Keratinocyte (primary cell): ENCODE data around the gene NR6A1. TPM values are rescaled to one million over a fixed set of nuclear protein-coding genes. Genes with fewer than 3 reads are reported as not detected.

Experiments used
- DNase-seq: peaks from one replicate; pipeline ENCODE4 v3.0.0-alpha.2; 2011; ENCODE audit warnings: low read depth, missing footprints, low spot score
- FAIRE-seq: peaks from 2 replicates; lab custom pipeline; 2011; peaks lifted over from hg19 to GRCh38; lab: Jason Lieb, UNC
- H2AFZ ChIP-seq: 2 replicates; pipeline ENCODE4 v1.6.0; 2012; ENCODE audit warnings: low read length, control low read depth, inconsistent platforms; ENCODE audit not compliant: control insufficient read depth
- H3K27ac ChIP-seq: 2 replicates; pipeline ENCODE4 v1.5.1; 2011; ENCODE audit warnings: low read length; ENCODE audit not compliant: control insufficient read depth, insufficient read depth
- H3K27me3 ChIP-seq: 3 replicates; pipeline ENCODE4 v1.6.0; 2011; ENCODE audit warnings: low read length; ENCODE audit not compliant: control insufficient read depth, insufficient read depth; ENCODE audit errors: extremely low read depth
- H3K36me3 ChIP-seq, 2 experiments: 2 replicates in 1 of 2; 3 replicates in 1 of 2; pipeline ENCODE4 v1.5.1; 2011; ENCODE audit warnings: low read length in 2 of 2, mild to moderate bottlenecking in 1 of 2; ENCODE audit not compliant: control insufficient read depth in 2 of 2, insufficient read depth in 2 of 2; ENCODE audit errors: extremely low read depth in 1 of 2
- H3K4me1 ChIP-seq: 3 replicates; pipeline ENCODE4 v1.5.1; 2011; ENCODE audit warnings: low read length; ENCODE audit not compliant: control insufficient read depth, insufficient read depth; ENCODE audit errors: extremely low read depth
- H3K4me2 ChIP-seq: 3 replicates; pipeline ENCODE4 v1.6.0; 2011; ENCODE audit warnings: low read depth, low read length; ENCODE audit not compliant: control insufficient read depth, insufficient read depth; ENCODE audit errors: extremely low read depth
- H3K4me3 ChIP-seq, 3 experiments: fragments of 200-600 bp in 1 of 3; sonication (generic) in 1 of 3; 2 replicates in 2 of 3; 3 replicates in 1 of 3; pipeline ENCODE4 v1.5.1; 2011 to 2016; ENCODE audit warnings: low read length in 3 of 3, mild to moderate bottlenecking in 3 of 3, control low read depth in 2 of 3, inconsistent platforms in 1 of 3, low read depth in 1 of 3, mixed read lengths in 1 of 3, mixed run types in 1 of 3, moderate library complexity in 1 of 3; ENCODE audit not compliant: control insufficient read depth in 2 of 3, insufficient read depth in 2 of 3; ENCODE audit errors: extremely low read depth in 1 of 3
- H3K79me2 ChIP-seq: 2 replicates; pipeline ENCODE4 v1.6.0; 2012; ENCODE audit warnings: low read length; ENCODE audit not compliant: control insufficient read depth, insufficient read depth
- H3K9ac ChIP-seq: 3 replicates; pipeline ENCODE4 v1.6.0; 2011; ENCODE audit warnings: low read length; ENCODE audit not compliant: control insufficient read depth, insufficient read depth; ENCODE audit errors: extremely low read depth
- H3K9me1 ChIP-seq: 3 replicates; pipeline ENCODE4 v1.6.0; 2011; ENCODE audit warnings: low read length; ENCODE audit not compliant: control insufficient read depth, insufficient read depth; ENCODE audit errors: extremely low read depth
- H3K9me3 ChIP-seq: 2 replicates; pipeline ENCODE4 v1.5.1; 2012; ENCODE audit warnings: low read depth, low read length; ENCODE audit not compliant: control insufficient read depth
- H4K20me1 ChIP-seq: 3 replicates; pipeline ENCODE4 v1.6.0; 2011; ENCODE audit warnings: low read length; ENCODE audit not compliant: control insufficient read depth, insufficient read depth; ENCODE audit errors: extremely low read depth
- CTCF ChIP-seq, 3 experiments: IDR thresholded peaks in 1 of 3; conservative IDR thresholded peaks in 1 of 3; optimal IDR thresholded peaks in 1 of 3; 2 replicates in 2 of 3; 3 replicates in 1 of 3; pipeline versions ENCODE3 to v1.5.1; 2011; ENCODE audit warnings: low read length in 3 of 3, mild to moderate bottlenecking in 3 of 3, moderate library complexity in 2 of 3, control low read depth in 1 of 3, inconsistent platforms in 1 of 3; ENCODE audit not compliant: insufficient read depth in 2 of 3; ENCODE audit errors: extremely low read depth in 1 of 3
- EZH2 ChIP-seq: IDR thresholded peaks from one replicate; pipeline ENCODE4 v1.6.1; 2012; ENCODE audit warnings: inconsistent platforms, mild to moderate bottlenecking, low read length, moderate library complexity
- dilution Hi-C: fragments of 300-500 bp; cut with MboI; formaldehyde crosslinking; loops from one replicate; pipeline ENCODE4 v1.7.0; 2020; ENCODE audit warnings: low sequenced_read_pairs; ENCODE audit not compliant: extremely low pct_ligation_motif_present
- polyA plus RNA-seq, 5 experiments: library from polyadenylated mRNA; depleted of rRNA in 3 of 5; stranded (reverse) in 3 of 5; stranded (forward) in 1 of 5; unstranded in 1 of 5; fragments of >200 nt; gene quantifications; 1 replicate in 1 of 5; 2 replicates in 3 of 5; 3 replicates in 1 of 5; pipeline versions ENCODE4 v1.2.1 to v1.2.3, GENCODE V29; 2011 to 2012; ENCODE audit warnings: missing spikeins in 2 of 5, low read depth in 1 of 5, low replicate concordance in 1 of 5

The NR6A1 gene
- polyA plus RNA-seq, 1 donor (not counting 4 experiments of a cell fraction or from before 2014, with no cell fraction given): 1.8 TPM

- Histone ChIP-seq H3K4me2 (no peak overlapping the region), H3K9me3 (no peaks in the 10 kb centered on the region)
- no peak for FAIRE-seq
Observed at GRCh38 chr9:124789531-124789930, 18.4 kb upstream of the NR6A1 start.

GRCh38 chr9:124788542-124789217 is 17.6 kb upstream of the NR6A1 start:
- Histone ChIP-seq H3K36me3 (no peaks in the 10 kb centered on the region), H3K79me2 (no peaks in the 10 kb centered on the region), H3K4me1 (peaks cover 6% of the 10 kb centered on the region), H3K4me2 (no peak overlapping the region), H3K9me3 (no peaks in the 10 kb centered on the region), H4K20me1 (no peaks in the 10 kb centered on the region), H3K9ac (no peak overlapping the region), H3K27ac (no peak overlapping the region), H3K9me1 (no peaks in the 10 kb centered on the region), H3K4me3 (no peak overlapping the region), H3K27me3 (peaks cover 2% of the 10 kb centered on the region), H2AFZ (no peak overlapping the region)
- TF ChIP-seq EZH2: no peak
- no peak for TF ChIP-seq CTCF (optimal IDR thresholded peaks at IDR 0.05 in 1 of 3, IDR thresholded peaks at IDR 0.05 in 1 of 3, conservative IDR thresholded peaks at IDR 0.05 in 1 of 3; ENCODE audit: extremely low read depth in 1 of 3, insufficient read depth in 2 of 3, low read length in 3 of 3)
- no peak for DNase-seq
- dilution Hi-C loops: no loop called here
- FAIRE-seq: no peak

More at GRCh38 chr9:124789531-124789930, 18.4 kb upstream of the NR6A1 start:
- dilution Hi-C loops: no loop called here
- Histone ChIP-seq H3K79me2 (no peaks in the 10 kb centered on the region), H3K27ac (no peak overlapping the region), H4K20me1 (no peaks in the 10 kb centered on the region), H3K27me3 (peaks cover 2% of the 10 kb centered on the region), H2AFZ (no peak overlapping the region), H3K4me1 (peaks cover 2% of the 10 kb centered on the region), H3K9ac (no peak overlapping the region), H3K9me1 (no peaks in the 10 kb centered on the region), H3K4me3 (no peak overlapping the region), H3K36me3 (no peaks in the 10 kb centered on the region)
- DNase-seq: no peak
- TF ChIP-seq EZH2: no peak
- no peak for TF ChIP-seq CTCF (optimal IDR thresholded peaks at IDR 0.05 in 1 of 3, IDR thresholded peaks at IDR 0.05 in 1 of 3, conservative IDR thresholded peaks at IDR 0.05 in 1 of 3; ENCODE audit: extremely low read depth in 1 of 3, insufficient read depth in 2 of 3, low read length in 3 of 3)
